Sigmoid colon (tissue), 7 donors: ENCODE measurements around the gene GNMT. TPM values are rescaled to one million over a fixed set of nuclear protein-coding genes. Genes with fewer than 3 reads are reported as not detected.

Experiments used
- DNase-seq: peaks from one replicate; pipeline ENCODE4 v3.0.0-alpha.2; 2019
- H3K27ac ChIP-seq, 4 donors: fragments of 200-600 bp; sonication (generic); one replicate each; pipeline ENCODE4 v1.5.1; 2016 to 2019; ENCODE audit warnings: mild to moderate bottlenecking in 1 of 4
- H3K27me3 ChIP-seq, 3 donors: fragments of 200-600 bp; sonication (generic); one replicate each; pipeline ENCODE4 v1.5.1; 2019; ENCODE audit warnings: mild to moderate bottlenecking in 1 of 3
- H3K36me3 ChIP-seq, 4 donors: fragments of 200-600 bp; sonication (generic); one replicate each; pipeline ENCODE4 v1.5.1; 2016 to 2019
- H3K4me1 ChIP-seq, 4 donors: fragments of 200-600 bp; sonication (generic); one replicate each; pipeline ENCODE4 v1.5.1; 2017 to 2019
- H3K4me3 ChIP-seq, 4 donors: fragments of 200-600 bp; sonication (generic); one replicate each; pipeline ENCODE4 v1.5.1; 2017 to 2019; ENCODE audit warnings: mild to moderate bottlenecking in 2 of 4, moderate library complexity in 1 of 4
- H3K9me3 ChIP-seq, 4 donors: fragments of 200-600 bp in 3 of 4; sonication (generic) in 3 of 4; one replicate each; pipeline versions ENCODE4 v1.5.1 to v1.6.1; 2013 to 2019
- CTCF ChIP-seq, 4 experiments: fragments of 450-650 bp in 3 of 4; fragments of 200-600 bp in 1 of 4; IDR thresholded peaks; one replicate each; pipeline ENCODE4 v1.5.1; 2016 to 2019; ENCODE audit warnings: antibody characterized with exemption in 4 of 4, mild to moderate bottlenecking in 3 of 4, moderate library complexity in 2 of 4
- EP300 ChIP-seq, 4 donors: sonication (generic); formaldehyde crosslinking; IDR thresholded peaks; one replicate each; pipeline ENCODE4 v1.6.1; 2017; ENCODE audit warnings: antibody characterized with exemption in 4 of 4
- POLR2A ChIP-seq, 2 donors: fragments of 450-650 bp; IDR thresholded peaks; one replicate each; pipeline ENCODE4 v1.6.1; 2016; ENCODE audit warnings: antibody characterized with exemption in 2 of 2, mild to moderate bottlenecking in 2 of 2, moderate library complexity in 2 of 2
- POLR2AphosphoS5 ChIP-seq, 4 donors: sonication (generic); formaldehyde crosslinking; IDR thresholded peaks; one replicate each; pipeline ENCODE4 v1.6.1; 2017; ENCODE audit warnings: antibody characterized with exemption in 4 of 4
- WGBS, 2 donors: extraction: QIAGEN DNeasy Blood & Tissue Kit; methylation state at CpG; one replicate each; pipeline ENCODE4 v1.1.7; 2013; 5-methylcytosine and 5-hydroxymethylcytosine counted together
- intact Hi-C: fragments of 100-400 bp; cut with DNase I; formaldehyde crosslinking; loops from one replicate; pipeline ENCODE4 v1.15.1; 2023
- polyA plus RNA-seq, 3 donors: library from polyadenylated mRNA; stranded (reverse); fragments of 200-250 nt; gene quantifications; one replicate each; pipeline ENCODE4 v1.2.3, GENCODE V29; 2013
- total RNA-seq, 4 donors: library from RNA; depleted of rRNA; stranded (reverse); fragments of >200 nt; gene quantifications; one replicate each; pipeline ENCODE4 v1.1.0, GENCODE V29; 2016
- donor health status: healthy with polysubstance abuse.
- donor health status: Bipolar disorder and iron deficiency.
- donor health status: healthy.

The GNMT gene
- total RNA-seq (under 1 TPM in 1 of 4 donors, not detected in 3; 0.54 TPM), polyA plus RNA-seq (under 1 TPM in 1 of 3 donors, not detected in 2; 0.45 TPM)

- H3K4me3 ChIP-seq = peak within 1 kb of the TSS; percentile 27 to 52 (median 50)
- peaks cover under 1 to 27% (median 12%) of the 10 kb centered on the region in 4 donors for H3K36me3 ChIP-seq
- no peak within 1 kb of the TSS for H3K27ac ChIP-seq
- WGBS, 2 donors = 1 to 5% methylated on average over 62 of the region's 62 CpGs
- intact Hi-C loops = no loop called here
- no peaks in the 10 kb centered on the region for H3K27me3 ChIP-seq
- H3K4me1 ChIP-seq = peaks cover 0 to 16% (median 14%) of the 10 kb centered on the region in 4 donors
- no peaks in the 10 kb centered on the region for H3K9me3 ChIP-seq
- no peak for TF ChIP-seq POLR2AphosphoS5 (IDR thresholded peaks at IDR 0.05)
- TF ChIP-seq POLR2A (IDR thresholded peaks at IDR 0.05) = no peak
- TF ChIP-seq CTCF (IDR thresholded peaks at IDR 0.05) = no peak
- TF ChIP-seq EP300 (IDR thresholded peaks at IDR 0.05) = no peak
- peak; percentile 78 for DNase-seq
Measured at GRCh38 chr6:42960243-42961019, at the start of gene GNMT. TSS of gene GNMT (plus strand) at chr6:42960754. CDS start at chr6:42960768, 14 bp downstream.

GRCh38 chr6:42911171-42912021 lies 49.2 kb upstream of the GNMT start:
- Histone ChIP-seq H3K4me3 (peak overlapping the region in 2 of 4 donors; percentile 30 to 42), H3K4me1 (peaks cover 0 to 12% (median 7%) of the 10 kb centered on the region in 4 donors), H3K27me3 (peaks cover 4 to 27% (median 7%) of the 10 kb centered on the region in 3 donors), H3K9me3 (no peaks in the 10 kb centered on the region), H3K27ac (no peak overlapping the region), H3K36me3 (no peaks in the 10 kb centered on the region)
- DNase-seq = no peak
- intact Hi-C loops = no loop called here
- TF ChIP-seq EP300 (IDR thresholded peaks at IDR 0.05) (no peak), CTCF (IDR thresholded peaks at IDR 0.05) (no peak), POLR2A (IDR thresholded peaks at IDR 0.05) (no peak), POLR2AphosphoS5 (IDR thresholded peaks at IDR 0.05) (no peak)
- WGBS, 2 donors = 19 to 33% methylated on average over 49 of the region's 49 CpGs

GRCh38 chr6:42914546-42914945 lies 46.0 kb upstream of the GNMT start:
- H3K27ac ChIP-seq = no peak overlapping the region
- 64 to 82% methylated on average over 4 of the region's 4 CpGs for WGBS, 2 donors
- H3K4me3 ChIP-seq = no peak overlapping the region
- peaks cover 4 to 27% (median 7%) of the 10 kb centered on the region in 3 donors for H3K27me3 ChIP-seq
- TF ChIP-seq POLR2AphosphoS5 (IDR thresholded peaks at IDR 0.05) (no peak), EP300 (IDR thresholded peaks at IDR 0.05) (no peak), CTCF (IDR thresholded peaks at IDR 0.05) (no peak)
- H3K4me1 ChIP-seq = peaks cover 0 to 12% (median 7%) of the 10 kb centered on the region in 4 donors
- no peak for DNase-seq
- no peaks in the 10 kb centered on the region for H3K9me3 ChIP-seq
- intact Hi-C loops = no loop called here
- no peaks in the 10 kb centered on the region for H3K36me3 ChIP-seq

DNA sequence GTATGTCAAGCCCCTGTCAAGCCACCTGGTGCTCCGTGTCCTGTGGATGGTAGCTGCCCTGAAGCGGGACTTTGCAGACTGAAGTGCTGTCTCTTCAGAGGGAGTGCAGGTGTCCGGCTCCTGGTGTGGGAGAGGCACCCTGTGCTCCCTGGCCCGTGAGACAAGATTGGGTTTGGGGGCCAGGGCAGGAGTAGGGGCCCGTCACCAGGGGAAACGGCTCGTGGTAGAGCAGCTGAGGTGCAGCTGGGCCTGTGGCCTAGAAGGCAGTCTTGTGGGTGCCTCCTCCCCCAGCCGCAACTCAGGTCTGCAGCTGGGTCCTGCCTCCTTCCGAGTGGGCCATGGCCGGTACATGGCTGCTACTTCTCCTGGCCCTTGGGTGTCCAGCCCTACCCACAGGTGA lies 44.8 kb upstream of the GNMT start, which contains the start of gene PTCRA:
Gene PTCRA (plus strand): TSS at position 322 of the 400 bp plus-strand sequence. CDS start 17 bp downstream, at position 339.
- intact Hi-C loops = no loop called here
- Histone ChIP-seq H3K36me3 (no peaks in the 10 kb centered on the region), H3K4me3 (no peak within 1 kb of the TSS), H3K27me3 (peaks cover 4 to 27% (median 7%) of the 10 kb centered on the region in 3 donors), H3K27ac (no peak within 1 kb of the TSS), H3K4me1 (peaks cover 0 to 12% (median 7%) of the 10 kb centered on the region in 4 donors), H3K9me3 (no peaks in the 10 kb centered on the region)
- no peak for DNase-seq
- no peak for TF ChIP-seq CTCF (IDR thresholded peaks at IDR 0.05)
- TF ChIP-seq EP300 (IDR thresholded peaks at IDR 0.05) = no peak
- no peak for TF ChIP-seq POLR2A (IDR thresholded peaks at IDR 0.05)
- no peak for TF ChIP-seq POLR2AphosphoS5 (IDR thresholded peaks at IDR 0.05)
- WGBS, 2 donors = 62 to 82% methylated on average over 10 of the region's 10 CpGs
